HG02970 (cell line): ENCODE results near the gene SYT8.

Source experiments
- ATAC-seq: cut with Tn5 transposase; IDR thresholded peaks from one replicate; pipeline ENCODE4 v1.9.1; 2021; ENCODE audit warnings: mild to moderate bottlenecking, moderate library complexity, moderate number of reproducible peaks; ENCODE audit not compliant: unreplicated experiment, low FRiP score

The SYT8 gene

DNA sequence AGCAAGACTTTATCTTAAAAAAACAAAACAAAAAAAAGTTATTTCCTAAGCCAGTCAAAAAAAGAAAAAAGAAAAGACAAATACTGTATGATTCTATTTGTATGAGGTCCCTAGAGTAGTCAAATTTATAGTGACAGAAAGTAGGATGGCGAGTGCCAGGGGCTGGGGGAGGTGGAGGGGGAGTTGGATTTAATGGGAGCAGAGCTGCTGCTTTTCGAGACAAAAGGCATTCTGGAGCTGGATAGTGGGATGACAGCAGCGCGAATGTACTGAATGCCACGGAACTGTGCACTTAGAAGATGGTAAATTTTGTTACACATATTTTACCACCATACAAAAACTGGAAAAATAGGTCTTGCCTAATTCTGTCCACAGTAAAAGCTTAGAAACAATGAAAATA lies 17.8 kb upstream of the SYT8 start:
- no peak for ATAC-seq

GRCh38 chr11:1817511-1817910 lies 17.3 kb upstream of the SYT8 start:
- no peak for ATAC-seq

DNA sequence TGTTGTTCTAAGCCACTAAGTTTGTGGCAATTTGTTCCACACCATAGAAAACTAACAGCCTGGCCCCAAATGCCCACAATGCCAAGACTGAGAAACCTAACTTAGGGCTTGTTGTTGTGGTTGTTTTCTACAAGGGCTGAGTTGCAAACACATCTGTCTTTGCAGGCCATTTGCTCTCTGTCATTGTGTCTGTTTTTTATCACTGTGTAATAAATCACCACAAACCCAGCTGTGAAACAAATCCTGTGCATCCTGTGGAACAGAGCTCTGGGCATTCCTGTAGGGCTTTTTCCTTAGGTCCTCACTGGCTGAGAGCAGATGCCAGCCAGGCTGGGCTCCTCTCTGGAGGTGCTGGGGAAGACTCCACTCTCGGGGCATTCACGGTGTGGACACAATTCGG lies 15.7 kb upstream of the SYT8 start:
- ATAC-seq: no peak

- ATAC-seq: no peak
Observed at GRCh38 chr11:1820463-1821325, 14.1 kb upstream of the SYT8 start.

DNA sequence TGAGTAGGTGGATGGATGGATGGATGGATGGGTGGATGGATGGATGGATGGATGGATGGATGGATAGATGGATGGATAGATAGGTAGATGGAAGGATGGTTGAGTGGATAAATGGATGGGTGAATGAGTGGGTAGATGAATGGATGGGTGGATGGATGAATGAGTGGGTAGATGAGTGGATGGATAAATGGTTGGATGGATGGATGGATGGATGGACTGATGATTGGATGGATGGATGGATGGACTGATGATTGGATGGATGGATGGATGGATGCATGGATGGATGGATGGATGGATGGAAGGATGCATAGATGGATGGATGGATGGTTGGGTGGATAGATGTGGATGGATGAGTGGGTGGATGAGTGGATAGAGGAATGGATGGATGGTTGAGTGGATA lies 13.2 kb upstream of the SYT8 start:
- ATAC-seq: no peak

DNA sequence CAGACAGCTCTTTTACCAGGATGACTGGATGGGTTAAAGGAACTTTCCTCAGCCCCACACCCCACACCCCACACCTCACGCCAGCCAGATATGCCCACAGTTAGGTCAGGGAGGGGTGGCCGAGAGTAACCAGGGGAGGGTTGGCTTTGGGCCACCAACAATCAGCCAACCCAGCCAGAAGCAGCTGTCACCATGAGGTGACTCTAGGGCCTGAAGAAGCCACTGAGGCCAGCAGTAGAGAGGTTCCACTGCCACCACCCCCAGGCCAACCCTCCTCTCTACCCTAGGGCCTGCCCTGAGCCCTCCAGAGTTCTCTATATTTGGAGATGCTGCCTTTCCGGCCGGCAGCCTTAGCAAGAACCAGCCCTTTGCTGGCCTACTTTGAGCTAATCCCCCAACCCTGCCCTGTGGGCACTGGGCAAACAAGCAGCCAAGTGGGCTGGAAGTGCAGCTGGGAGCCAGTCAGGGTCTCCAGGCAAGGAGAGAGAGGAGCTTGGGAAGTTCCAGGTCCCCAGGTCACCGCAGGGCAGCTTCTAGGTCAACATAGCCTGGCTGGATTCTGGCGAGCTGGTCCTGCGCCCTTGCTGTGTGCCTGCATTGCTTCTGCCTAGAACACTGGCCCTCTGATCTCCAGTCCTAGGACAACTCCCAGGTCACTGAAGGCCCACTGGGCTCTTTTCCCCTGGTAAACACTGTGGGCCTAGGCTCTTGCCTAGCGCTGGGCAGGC lies 12.0 kb upstream of the SYT8 start:
- ATAC-seq: no peak

DNA sequence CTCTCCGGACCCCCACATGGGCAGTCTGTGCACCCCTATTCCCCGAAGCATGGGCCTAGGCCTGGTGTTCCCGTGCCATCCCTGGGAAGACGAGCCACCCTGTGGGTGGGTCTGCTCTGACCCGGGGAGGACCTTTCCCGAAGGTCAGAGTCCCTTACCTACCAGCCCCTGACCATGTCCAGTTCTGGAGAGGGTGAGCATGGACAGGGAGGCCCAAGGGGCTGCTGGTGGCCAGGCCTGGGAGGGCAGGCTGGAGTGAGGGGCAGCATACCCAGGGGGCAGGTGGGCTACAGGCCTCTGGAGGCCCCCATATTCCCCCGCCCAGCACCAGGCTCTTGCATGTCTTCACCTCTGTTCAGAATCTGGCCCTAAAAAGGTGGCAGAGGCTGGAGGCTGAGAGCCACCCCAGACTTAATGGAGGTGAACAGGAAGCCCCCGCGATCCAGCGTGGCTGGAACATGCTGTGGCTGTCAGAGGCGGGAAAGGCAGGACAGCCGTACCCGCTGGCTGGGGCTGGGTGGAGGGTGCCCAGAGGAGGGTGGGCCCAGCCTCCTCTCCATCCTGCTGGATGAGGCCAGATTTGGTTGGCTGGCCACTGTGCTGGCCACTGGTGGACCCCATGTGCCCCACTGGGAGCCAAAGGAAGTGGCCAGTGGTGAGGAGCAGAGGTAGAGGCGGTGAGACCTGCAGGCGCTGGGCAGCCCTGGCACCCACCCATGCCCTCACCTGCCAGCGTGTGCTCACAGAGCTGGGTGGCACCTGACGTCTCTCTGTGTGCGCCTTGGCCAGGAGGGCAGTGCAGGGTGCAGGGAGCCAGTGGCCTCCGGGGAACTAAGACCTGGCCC lies 11.2 kb upstream of the SYT8 start:
- no peak for ATAC-seq

DNA sequence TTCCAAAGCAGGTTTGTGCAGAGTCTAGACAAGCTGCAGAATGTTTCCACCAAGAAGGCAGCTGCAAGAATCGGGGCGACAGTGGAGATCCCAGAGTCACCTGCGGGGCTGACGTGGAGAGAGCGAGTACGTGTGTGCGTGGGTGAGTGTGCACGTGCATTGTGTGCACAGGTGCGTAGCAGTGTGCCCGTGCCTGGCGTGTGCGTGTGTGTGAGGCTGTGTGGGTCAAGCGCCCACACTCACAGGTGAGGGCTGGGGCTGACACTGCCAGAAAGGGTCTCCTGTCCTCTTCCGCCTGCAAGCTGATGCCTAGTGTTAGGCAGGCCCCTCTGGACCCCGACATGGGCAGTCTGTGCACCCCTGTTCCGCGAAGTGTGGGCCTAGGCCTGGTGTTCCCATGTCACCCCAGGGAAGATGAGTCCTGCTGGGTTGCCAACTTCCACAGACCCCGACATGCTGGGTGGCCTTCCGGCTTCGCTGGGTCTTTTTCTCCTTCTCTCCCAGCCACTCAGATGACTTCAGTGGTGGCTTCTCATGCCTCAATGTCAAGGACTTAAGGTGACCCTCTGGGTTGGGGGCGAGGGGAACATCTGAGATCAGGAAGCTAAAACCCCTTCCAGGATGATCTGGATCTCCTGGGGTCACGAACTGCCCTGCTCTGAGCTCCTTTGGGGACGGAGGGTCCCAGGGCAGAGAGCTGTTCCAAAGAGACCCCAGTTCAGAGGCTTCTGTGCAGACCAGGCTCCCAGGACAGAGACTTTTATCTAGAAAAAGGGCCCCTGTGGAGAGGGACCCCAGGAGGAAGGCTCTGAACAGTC lies 10.4 kb upstream of the SYT8 start:
- ATAC-seq: no peak

DNA sequence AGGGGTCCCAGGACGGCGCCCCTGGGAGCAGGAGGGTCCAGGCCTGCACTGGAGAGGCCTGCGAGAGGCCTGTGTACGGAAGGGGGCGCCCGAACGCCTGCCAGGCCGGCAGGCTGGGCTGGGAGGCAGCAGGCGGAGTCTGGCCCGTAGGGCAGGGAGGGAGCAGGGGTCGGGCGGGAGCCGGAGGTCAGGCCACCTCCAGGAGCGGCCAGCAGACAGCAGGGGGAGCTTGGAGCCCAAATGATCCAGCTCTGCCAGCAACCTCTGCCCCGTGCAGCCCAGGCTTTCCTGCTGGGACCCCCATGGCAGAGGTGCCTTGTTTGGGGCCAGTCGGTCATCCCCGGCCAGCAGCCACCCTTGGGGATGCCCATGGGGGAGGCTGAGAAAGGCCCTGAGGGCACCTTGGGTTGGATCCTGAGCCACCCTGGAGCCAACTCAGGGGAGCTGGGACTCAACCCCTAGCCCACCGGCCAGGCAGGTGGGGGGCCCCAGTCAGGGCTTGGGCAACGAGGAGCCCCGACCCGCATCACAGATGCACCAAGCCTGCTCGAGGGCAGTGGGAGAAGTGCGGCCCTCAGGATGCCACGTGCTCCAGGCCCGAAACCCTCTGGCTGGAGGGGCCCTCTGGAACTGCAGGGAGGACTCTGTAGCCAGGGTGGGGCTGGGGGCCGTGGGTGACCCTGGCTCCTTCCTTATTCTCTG lies 9.6 kb upstream of the SYT8 start:
- ATAC-seq: no peak

DNA sequence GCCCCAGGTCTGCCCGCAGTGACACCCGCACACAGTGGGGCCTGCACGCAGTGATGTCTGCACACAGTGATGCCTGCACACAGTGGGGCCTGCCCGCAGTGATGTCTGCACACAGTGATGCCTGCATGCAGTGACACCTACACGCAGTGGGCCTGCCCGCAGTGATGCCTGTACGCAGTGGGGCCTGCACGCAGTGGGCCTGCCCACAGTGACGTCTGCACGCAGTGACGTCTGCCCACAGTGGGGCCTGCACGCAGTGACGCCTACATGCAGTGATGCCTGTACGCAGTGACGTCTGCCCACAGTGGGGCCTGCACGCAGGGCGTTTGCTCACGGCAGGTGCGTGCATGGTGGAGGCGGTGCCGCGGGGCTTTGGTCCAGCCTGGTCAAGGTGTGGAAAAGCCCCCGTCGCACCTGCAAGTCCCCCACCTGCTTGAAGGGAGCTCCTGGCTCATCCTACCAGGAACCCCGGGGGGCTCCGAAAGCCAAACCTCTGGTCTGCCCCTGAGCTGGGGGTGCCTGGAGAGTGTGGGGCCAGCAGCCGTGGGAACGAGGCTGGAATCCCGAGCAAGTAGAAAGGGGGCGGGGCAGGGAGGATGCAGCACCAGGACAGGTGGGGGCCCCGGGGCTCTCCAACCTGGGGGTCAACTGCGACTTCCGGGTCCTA lies 8.9 kb upstream of the SYT8 start:
- ATAC-seq: no peak

- ATAC-seq: no peak
Observed at GRCh38 chr11:1826552-1827094, 8.2 kb upstream of the SYT8 start.

DNA sequence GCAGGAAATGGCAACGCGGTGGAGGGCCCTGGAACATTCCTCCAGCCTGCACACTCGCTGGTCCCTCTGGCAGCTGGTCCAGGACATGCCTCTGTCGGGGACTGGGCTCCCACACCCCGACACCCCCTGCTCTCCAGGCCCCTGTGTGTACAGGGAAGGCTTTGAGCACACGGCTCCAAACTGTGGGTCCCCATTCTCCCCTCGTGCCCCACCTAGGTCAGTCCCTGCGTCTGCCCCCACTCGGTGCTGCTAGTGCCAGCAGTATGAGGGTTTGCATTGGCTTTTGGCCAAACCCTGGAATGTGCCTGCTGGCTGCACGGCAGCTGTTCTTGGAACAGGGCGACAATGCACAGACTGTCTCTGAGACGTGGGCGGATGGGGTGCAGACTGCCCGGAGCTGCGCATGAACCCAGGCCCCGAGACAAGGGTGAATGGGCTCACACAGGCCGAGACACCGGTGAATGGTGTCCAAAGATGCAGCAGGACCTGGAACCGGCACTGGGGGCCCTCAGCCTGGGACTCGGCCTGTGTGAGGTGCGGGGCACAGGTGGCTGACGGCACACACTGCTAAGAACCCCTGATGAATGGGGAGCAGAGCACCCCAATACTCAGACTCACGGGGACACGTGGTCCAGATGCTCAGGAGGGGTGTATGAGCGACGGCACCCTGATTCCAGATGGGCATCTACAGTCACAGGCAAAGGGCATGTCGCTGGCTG lies 7.5 kb upstream of the SYT8 start:
- ATAC-seq: no peak

- no peak for ATAC-seq
Observed at GRCh38 chr11:1827931-1828330, 6.9 kb upstream of the SYT8 start.

- no peak for ATAC-seq
Observed at GRCh38 chr11:1828542-1828941, 6.2 kb upstream of the SYT8 start.

GRCh38 chr11:1829039-1829820 lies 5.6 kb upstream of the SYT8 start:
- no peak for ATAC-seq

- ATAC-seq: no peak
Observed at GRCh38 chr11:1830004-1830321, 4.8 kb upstream of the SYT8 start.
